GM21528 (cell line): ENCODE results near the gene SERPINA4.
"Not testable (repeated sequence)": the region's sequence is repeated elsewhere in the genome, so short reads cannot be mapped to it uniquely, and the experiment has no call there.

Experiments used
- ATAC-seq: cut with Tn5 transposase; IDR thresholded peaks from one replicate; pipeline ENCODE4 v1.9.1; 2021; ENCODE audit warnings: mild to moderate bottlenecking, moderate library complexity; ENCODE audit not compliant: unreplicated experiment, low FRiP score

The SERPINA4 gene

DNA sequence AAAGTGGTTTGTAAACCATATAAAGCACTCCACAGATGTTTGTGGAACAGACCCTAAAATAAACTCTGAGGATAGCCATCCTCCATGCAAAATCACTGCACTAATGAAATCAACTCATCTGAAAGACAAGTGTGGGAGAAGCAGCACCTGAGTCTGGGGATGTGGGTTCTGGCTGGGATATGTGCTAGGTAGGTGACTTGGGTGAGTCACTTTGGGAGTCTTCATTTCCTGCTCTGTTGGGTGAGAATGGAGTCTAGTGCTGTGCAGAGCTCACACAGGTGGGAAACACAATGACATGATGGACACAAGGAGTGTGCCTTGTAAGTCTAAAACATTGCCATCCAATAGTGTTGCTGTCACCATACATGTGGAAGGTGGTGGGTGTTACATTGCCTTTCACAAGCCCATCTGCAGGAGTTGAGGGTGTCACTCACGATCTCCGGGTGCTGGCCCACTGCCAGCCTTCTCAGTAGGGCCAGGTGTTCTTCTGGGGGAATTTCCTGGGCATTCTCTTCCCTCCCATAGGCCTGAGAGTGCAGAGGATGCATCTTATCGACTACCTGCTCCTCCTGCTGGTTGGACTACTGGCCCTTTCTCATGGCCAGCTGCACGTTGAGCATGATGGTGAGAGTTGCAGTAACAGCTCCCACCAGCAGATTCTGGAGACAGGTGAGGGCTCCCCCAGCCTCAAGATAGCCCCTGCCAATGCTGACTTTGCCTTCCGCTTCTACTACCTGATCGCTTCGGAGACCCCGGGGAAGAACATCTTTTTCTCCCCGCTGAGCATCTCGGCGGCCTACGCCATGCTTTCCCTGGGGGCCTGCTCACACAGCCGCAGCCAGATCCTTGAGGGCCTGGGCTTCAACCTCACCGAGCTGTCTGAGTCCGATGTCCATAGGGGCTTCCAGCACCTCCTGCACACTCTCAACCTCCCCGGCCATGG lies 2.0 kb downstream of the SERPINA4 start:
- ATAC-seq: no peak

DNA sequence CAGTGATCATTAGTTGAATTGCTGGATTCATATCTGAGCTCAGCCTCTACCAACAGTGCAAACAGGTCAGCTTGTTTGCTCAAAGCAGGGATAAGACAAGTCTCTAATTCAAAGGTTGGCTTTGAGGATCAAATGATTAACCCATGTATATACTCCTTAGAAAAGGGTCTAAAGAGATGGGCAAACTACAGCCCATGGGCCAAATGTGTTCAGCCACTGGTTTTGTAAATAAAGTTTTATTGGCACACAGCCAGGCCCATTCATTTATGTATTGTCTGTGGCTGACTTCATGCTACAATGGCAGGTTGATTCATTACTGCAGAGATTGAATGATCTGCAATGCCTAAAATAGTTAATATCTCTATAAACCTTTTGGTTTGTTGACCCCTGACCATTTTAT lies 3.1 kb downstream of the SERPINA4 start:
- no peak for ATAC-seq

- ATAC-seq: no peak
Measured at GRCh38 chr14:94568186-94568585, 6.9 kb downstream of the SERPINA4 start.

GRCh38 chr14:94569381-94570001 lies 8.2 kb downstream of the SERPINA4 start:
- ATAC-seq: no peak

DNA sequence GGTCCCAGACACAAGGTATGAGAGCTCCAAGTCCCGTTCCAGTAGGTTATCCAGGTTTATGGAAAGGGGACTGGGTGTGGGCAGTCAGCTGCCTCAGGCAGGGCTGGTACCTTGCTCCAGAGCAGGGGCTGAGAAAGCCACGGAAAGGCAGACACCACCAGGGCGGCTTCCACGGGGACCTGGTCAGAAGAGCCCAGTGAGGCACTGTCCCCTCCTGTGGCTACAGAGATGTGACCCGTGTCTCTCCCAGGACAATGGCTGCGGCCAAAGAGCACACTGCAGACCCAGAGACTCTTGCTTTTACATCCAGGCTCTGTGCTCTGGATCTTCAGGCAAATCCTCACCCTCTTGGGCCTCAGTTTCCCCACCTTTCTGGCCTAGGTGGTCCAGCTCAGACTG lies 8.8 kb downstream of the SERPINA4 start:
- ATAC-seq: no peak

GRCh38 chr14:94570440-94570839 lies 9.2 kb downstream of the SERPINA4 start:
- ATAC-seq: no peak

- ATAC-seq: no peak
Measured at GRCh38 chr14:94571395-94571794, 10.2 kb downstream of the SERPINA4 start.

- no peak for ATAC-seq
Measured at GRCh38 chr14:94571950-94572349, 10.7 kb downstream of the SERPINA4 start.

DNA sequence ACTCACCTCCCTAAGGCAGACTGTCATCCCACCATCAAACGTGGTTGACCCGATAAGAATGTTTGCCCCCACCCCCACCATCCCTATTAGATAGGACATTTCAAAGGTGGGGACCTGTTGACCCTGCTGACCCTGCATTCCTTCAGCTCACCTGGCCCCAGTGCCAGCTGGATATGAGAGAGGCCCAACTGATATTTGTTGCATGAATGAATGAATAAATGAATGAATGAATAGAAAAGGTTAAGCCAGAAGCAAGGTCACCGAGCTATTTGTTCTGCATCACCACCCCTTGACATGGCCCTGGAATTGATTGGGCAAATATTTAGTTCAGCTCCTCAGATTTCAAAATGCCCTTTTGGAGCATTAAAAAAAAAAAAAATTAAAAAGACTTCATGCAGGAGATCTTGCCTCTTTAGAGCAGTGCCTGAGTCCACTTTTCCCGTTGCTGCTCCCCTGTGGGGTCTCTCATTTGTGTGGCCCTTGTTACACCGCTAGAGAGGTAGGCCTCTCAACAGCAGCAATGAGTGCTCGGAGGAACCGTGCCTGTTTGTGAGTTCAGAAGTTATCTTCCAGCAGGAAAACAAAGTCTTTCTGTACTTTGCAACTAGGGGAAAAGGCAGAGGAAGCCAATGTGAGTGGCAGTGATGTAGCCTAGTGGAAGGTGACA lies 11.5 kb downstream of the SERPINA4 start:
- ATAC-seq: no peak

- no peak for ATAC-seq
Measured at GRCh38 chr14:94573475-94574277, 12.4 kb downstream of the SERPINA4 start.

GRCh38 chr14:94574336-94574735 lies 13.1 kb downstream of the SERPINA4 start:
- no peak for ATAC-seq

- no peak for ATAC-seq
Measured at GRCh38 chr14:94575730-94576585, 14.7 kb downstream of the SERPINA4 start.

- ATAC-seq: not testable (repeated sequence)
Measured at GRCh38 chr14:94577472-94577871, 16.2 kb downstream of the SERPINA4 start.

GRCh38 chr14:94578712-94579111 lies 17.5 kb downstream of the SERPINA4 start:
- ATAC-seq: no peak

DNA sequence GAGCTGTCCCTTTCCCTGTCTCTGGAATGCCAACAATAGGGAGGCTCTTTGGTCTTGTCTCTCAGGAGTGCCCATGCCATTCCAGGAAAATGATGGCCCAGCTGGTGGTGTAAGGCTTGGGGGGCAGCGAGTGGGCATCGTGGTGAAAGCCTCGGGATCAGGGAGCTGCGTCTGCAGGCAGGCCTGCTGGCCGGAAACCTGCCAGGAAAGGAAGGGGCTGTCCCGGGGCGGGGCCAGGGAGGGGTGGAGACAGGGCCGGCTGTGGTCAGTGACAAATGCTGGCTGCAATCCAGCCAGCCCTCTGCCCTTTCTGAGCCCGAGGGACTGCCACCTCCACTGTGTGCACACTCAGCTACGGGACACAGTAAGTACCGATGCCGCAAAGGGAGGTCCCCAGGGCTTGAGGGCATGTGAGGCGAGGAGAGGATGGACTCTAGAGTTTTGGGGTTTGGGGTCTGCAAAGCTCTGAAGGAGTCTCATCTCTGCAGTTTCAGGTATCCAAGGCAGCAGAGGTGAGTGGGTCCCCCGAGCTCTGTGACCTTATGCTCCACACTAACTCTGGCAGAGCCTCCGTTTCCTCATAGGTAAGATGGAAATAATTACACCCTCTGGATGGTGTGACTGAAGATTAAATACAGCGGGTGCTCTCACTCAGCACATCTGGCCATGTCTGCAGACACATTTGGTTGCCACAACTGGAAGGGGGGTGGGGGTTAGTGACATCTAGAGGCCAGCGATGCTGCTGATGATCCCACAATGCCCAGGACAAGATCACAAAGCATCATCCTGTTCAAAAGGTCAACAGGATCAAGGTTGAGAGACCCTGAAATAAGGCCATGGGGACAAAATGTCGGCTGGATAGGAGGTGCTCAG lies 20.1 kb downstream of the SERPINA4 start, which contains the start of gene SERPINA5:
TSS of gene SERPINA5 (plus strand) at position 300 of the 873 bp plus-strand sequence. CDS start 5,937 bp downstream, outside the sequence.
- no peak for ATAC-seq

DNA sequence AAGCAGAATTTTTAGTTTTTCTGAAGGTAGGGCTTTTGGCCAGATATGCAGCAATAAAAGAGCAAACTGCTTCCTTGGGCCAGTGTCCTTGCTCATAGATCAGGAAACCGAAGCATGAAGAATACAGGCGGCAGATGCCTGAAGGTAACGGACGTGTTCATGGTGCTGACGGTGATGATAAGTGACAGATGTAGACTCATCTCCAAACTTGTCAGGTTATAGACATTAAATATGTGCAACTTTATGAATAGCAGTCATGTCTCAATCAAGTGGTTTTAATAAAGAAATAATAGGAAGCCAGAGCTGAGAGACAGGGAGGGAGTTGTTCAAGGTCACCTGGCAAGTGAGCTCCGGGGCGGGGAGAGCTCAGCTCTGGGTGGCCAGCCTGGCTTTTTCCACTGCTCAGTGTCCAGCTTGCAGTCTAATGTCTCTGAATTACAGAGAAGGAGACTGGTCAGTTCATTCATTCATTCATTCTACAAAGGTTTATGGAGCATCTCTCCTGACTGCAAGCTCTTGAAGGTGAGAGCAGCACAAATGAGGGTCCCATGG lies 21.0 kb downstream of the SERPINA4 start:
- ATAC-seq: no peak

DNA sequence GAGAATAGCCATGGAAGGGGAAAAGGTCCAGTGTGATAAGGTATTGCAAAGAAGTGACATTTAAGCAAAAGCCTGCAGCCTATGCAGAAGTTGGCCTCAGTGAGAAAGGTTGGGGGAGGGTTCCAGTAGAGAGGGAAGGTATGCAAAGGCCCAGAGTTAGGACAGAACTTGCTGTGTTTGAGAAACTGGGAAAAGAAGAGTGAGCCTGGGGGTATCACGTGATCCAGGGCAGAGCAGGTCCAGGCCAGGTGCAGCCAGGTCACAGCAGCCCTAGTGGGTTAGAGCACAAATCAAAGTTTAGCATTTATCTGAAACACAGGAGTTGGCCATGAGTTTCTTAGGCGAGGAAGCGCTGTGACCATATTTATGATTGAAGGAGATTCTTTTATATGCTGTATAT lies 21.6 kb downstream of the SERPINA4 start:
- ATAC-seq: no peak

DNA sequence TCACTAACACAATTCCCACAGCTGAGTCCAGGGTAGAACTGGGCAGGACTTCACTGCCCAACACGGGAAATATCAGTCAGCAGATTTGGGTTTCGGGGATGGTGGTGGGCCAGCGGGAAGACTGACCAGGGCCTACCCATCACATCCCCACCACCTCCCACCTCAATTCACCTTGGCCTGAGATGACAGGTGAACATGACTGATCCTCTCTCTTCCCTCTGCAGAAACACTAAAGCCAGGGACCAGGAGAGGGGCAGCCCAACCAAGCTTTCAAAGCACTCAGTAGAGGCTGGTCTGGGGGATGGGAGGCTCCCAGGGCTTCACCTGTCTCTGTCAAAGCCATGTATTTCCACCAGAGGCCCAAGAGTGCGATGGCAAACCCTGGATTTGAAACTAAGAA lies 22.3 kb downstream of the SERPINA4 start:
- no peak for ATAC-seq
